K562 (cell line): ENCODE results near the gene TDRD9. TPM values are rescaled to one million over a fixed set of nuclear protein-coding genes. Genes with fewer than 3 reads are reported as not detected.

Experiments used
- HMG20A ChIP-seq: fragments of 450-650 bp; formaldehyde crosslinking; conservative IDR thresholded peaks from 2 replicates; pipeline ENCODE4 v1.4.0; 2020; ENCODE audit warnings: mild to moderate bottlenecking, mixed read lengths
- RERE ChIP-seq: sonication (generic); formaldehyde crosslinking; IDR thresholded peaks from 2 replicates; pipeline ENCODE4 v1.8.0; 2023; ENCODE audit warnings: missing genetic modification reagents, mild to moderate bottlenecking, borderline replicate concordance
- RREB1 ChIP-seq: fragments of 250-450 bp; sonication (Bioruptor Pico); IDR thresholded peaks from 2 replicates; pipeline ENCODE4 v1.4.0; 2020
- TEAD1 ChIP-seq, 2 experiments: fragments of 450-650 bp in 1 of 2; sonication (generic) in 1 of 2; formaldehyde crosslinking; IDR thresholded peaks; 2 replicates each; pipeline versions ENCODE4 v1.4.0 to v1.8.0; 2020 to 2022; ENCODE audit warnings: mild to moderate bottlenecking in 2 of 2, missing genetic modification reagents in 1 of 2
- ZNF318 ChIP-seq, 2 experiments: fragments of 450-650 bp; IDR thresholded peaks; 2 replicates each; pipeline ENCODE4 v1.6.1; 2016; ENCODE audit warnings: mild to moderate bottlenecking in 2 of 2, borderline replicate concordance in 1 of 2, low read depth in 1 of 2, moderate library complexity in 1 of 2
- ZNF77 ChIP-seq: fragments of 250-450 bp; sonication (Bioruptor Pico); IDR thresholded peaks from 2 replicates; pipeline ENCODE4 v1.5.0; 2020
- polyA plus RNA-seq, 8 experiments: library from polyadenylated mRNA; depleted of rRNA in 4 of 8; stranded (reverse) in 5 of 8; unstranded in 3 of 8; fragments of >200 nt; fragmentation: Nextera tagmentation in 2 of 8; fragmentation: Illumina TruSeq in 1 of 8; extraction: Ambion mirVana in 2 of 8; extraction: Trizol in 1 of 8; gene quantifications; 2 replicates each; pipeline versions ENCODE4 v1.2.1 to v1.2.3, GENCODE V29; 2011 to 2014; ENCODE audit warnings: inconsistent platforms in 1 of 8, missing spikeins in 1 of 8
- total RNA-seq, 7 experiments: library from RNA; depleted of rRNA in 6 of 7; stranded (reverse); fragments of >200 nt in 6 of 7; fragmentation: Illumina TruSeq in 2 of 7; extraction: Trizol in 2 of 7; gene quantifications; 2 replicates each; pipeline versions ENCODE4 v1.2.1 to v1.2.3, GENCODE V29; 2011 to 2021; ENCODE audit warnings: low replicate concordance in 1 of 7

TDRD9 gene
- total and polyA plus RNA-seq, 9 of the 15 experiments (the other 6 are each of a cell fraction or from before 2014, with no cell fraction given): 0.04 to 0.14 (median 0.04) TPM; not detected in 5

DNA sequence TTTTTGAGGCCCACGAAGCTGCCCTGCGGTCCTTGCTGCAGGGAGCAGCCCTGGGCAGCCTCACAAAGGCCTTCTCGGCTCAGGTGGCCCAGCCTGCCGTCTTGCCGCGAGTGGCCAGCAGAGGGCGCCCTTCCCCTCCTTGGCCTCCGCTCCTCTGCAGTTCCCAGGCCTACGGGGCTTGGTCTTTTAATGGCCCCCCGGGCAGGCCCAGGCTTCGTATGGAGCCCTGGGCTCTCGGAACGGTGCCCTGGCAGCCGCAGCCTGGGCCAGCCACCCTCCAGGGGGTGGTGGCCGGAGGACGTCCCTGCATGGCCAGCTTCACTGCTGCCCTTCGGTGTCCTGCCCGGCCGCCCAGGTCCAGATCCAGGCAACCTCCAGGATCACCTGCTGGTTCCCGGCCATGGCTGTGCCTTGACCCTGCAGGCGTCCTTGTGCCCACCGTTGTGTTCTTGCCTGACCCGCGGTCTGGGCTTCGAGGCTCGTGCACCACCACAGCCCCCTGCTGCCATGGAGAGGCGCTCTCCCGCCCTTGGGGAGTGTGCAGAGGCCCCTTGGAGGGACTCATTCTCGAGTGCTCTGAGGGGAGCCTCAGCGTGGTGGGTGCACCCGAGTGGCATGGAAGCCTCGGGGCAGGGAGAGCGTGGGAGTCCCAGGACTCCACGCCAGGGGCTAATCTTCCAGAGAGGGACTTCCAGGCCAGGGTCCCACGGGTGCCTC is 166.6 kb downstream of the TDRD9 start (continued):
- TF ChIP-seq RREB1 (CRISPR knock-in tag): no peak
- no peak for TF ChIP-seq HMG20A (CRISPR knock-in tag)
- no peak for TF ChIP-seq ZNF77
- TF ChIP-seq ZNF318 (IDR thresholded peaks at IDR 0.05; ENCODE audit: borderline replicate concordance in 1 of 2, low read depth in 1 of 2): no peak
- TF ChIP-seq TEAD1 (CRISPR knock-in tag; IDR thresholded peaks at IDR 0.05): no peak
- TF ChIP-seq RERE (CRISPR knock-in tag): no peak
